PC-9 (cell line): ENCODE measurements around the gene USP36. TPM values are rescaled to one million over a fixed set of nuclear protein-coding genes. Genes with fewer than 3 reads are reported as not detected.

Experiments
- BruUV-seq: library from RNA; stranded (reverse); fragments of 400-500 nt; replicated peaks from 2 replicates; lab custom pipeline; 2021; lab: Mats Ljungman, UMichigan
- CTCF ChIA-PET: fragments of 300-600 bp; sonication (Branson Sonifier 250); formaldehyde crosslinking; loops from one replicate; lab custom pipeline; 2022; ENCODE audit warnings: antibody characterized with exemption; lab: Charles Lee
- POLR2A ChIA-PET: fragments of 300-600 bp; sonication (Branson Sonifier 250); formaldehyde crosslinking; loops from one replicate; lab custom pipeline; 2022; ENCODE audit warnings: antibody characterized with exemption; ENCODE audit not compliant: unreplicated experiment; lab: Charles Lee
- DNase-seq, 2 experiments: peaks; one replicate each; pipeline versions ENCODE4 v3.0.0 to v3.0.0-alpha.2; 2015 to 2022; ENCODE audit warnings: mixed read lengths in 1 of 2
- H2AFZ ChIP-seq: fragments of 200-600 bp; sonication (generic); 2 replicates; pipeline ENCODE4 v1.8.1; 2017; ENCODE audit warnings: antibody characterized with exemption
- H3F3A ChIP-seq: fragments of 200-600 bp; sonication (generic); 2 replicates; pipeline ENCODE4 v1.8.1; 2017; ENCODE audit warnings: antibody characterized with exemption, mild to moderate bottlenecking, low read depth; ENCODE audit not compliant: insufficient read depth
- H3K27ac ChIP-seq: fragments of 200-600 bp; sonication (generic); 2 replicates; pipeline ENCODE4 v1.6.1; 2016; ENCODE audit warnings: mixed run types
- H3K27me3 ChIP-seq: fragments of 200-600 bp; sonication (generic); 2 replicates; pipeline ENCODE4 v1.6.1; 2016; ENCODE audit warnings: low read depth, mixed run types; ENCODE audit not compliant: insufficient read depth
- H3K36me3 ChIP-seq: fragments of 200-600 bp; sonication (generic); 2 replicates; pipeline ENCODE4 v1.6.1; 2016; ENCODE audit warnings: low read depth, mixed run types
- H3K4me1 ChIP-seq: fragments of 200-600 bp; sonication (generic); replicated peaks from 2 replicates; pipeline ENCODE4 v1.6.1; 2016; ENCODE audit warnings: mixed run types; ENCODE audit not compliant: insufficient read depth
- H3K4me2 ChIP-seq: fragments of 200-600 bp; sonication (generic); 2 replicates; pipeline ENCODE4 v1.6.1; 2017; ENCODE audit warnings: mixed run types
- H3K4me3 ChIP-seq: fragments of 200-600 bp; sonication (generic); 2 replicates; pipeline ENCODE4 v1.6.1; 2016; ENCODE audit warnings: mixed run types
- H3K79me2 ChIP-seq: fragments of 200-600 bp; sonication (generic); 2 replicates; pipeline ENCODE4 v1.6.1; 2017; ENCODE audit warnings: low read depth, mixed run types
- H3K9me2 ChIP-seq: fragments of 200-600 bp; sonication (generic); 2 replicates; pipeline ENCODE4 v1.8.1; 2017; ENCODE audit warnings: mild to moderate bottlenecking; ENCODE audit not compliant: insufficient read depth
- H3K9me3 ChIP-seq: fragments of 200-600 bp; sonication (generic); 2 replicates; pipeline ENCODE4 v1.8.1; 2016; ENCODE audit warnings: low read depth; ENCODE audit not compliant: insufficient read depth
- H4K20me1 ChIP-seq: fragments of 200-600 bp; sonication (generic); 2 replicates; pipeline ENCODE4 v1.8.1; 2017; ENCODE audit not compliant: insufficient read depth
- EZH2 ChIP-seq: fragments of 200-600 bp; sonication (generic); IDR thresholded peaks from 2 replicates; pipeline ENCODE4 v1.8.0; 2017; ENCODE audit warnings: antibody characterized with exemption, low read depth
- intact Hi-C: fragments of 100-400 bp; cut with micrococcal nuclease; formaldehyde crosslinking; loops from one replicate; pipeline ENCODE4 v1.10.0; 2022; ENCODE audit not compliant: unreplicated experiment
- total RNA-seq: library from RNA; stranded (reverse); gene quantifications from 2 replicates; pipeline ENCODE4 v1.2.3, GENCODE V29; 2021
- TF ChIP-seq, protein P1 (sequence below): fragments of 200-600 bp; sonication (generic); conservative IDR thresholded peaks from 2 replicates; pipeline ENCODE4 v1.6.1; 2017; ENCODE audit warnings: mixed run types, antibody characterized with exemption, mild to moderate bottlenecking, moderate library complexity

USP36 gene
- total RNA-seq, 1 experiment from 2014 or later = 46.2 TPM

DNA sequence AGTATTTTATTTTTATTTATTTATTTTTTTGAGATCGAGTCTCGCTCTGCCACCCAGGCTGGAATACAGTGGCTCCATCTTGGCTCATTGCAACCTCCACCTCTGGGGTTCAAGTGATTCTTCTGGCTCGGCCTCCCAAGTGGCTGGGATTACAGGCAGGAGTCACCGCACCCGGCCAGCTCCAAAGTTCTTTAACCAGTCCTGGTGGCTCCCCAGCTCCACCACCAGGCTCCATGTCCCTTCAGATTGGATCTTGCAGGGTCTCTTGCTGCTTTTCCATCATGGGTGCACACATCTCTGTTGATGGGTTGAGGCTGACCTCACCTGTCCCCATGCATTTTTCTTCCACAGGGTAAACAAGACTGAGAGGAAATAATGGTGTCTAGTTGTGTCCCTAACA lies 8.4 kb upstream of the USP36 start:
- Histone ChIP-seq H3K27ac (no peak overlapping the region), H3F3A (no peaks in the 10 kb centered on the region), H3K36me3 (no peaks in the 10 kb centered on the region), H3K4me2 (no peak overlapping the region), H3K27me3 (no peaks in the 10 kb centered on the region), H4K20me1 (no peaks in the 10 kb centered on the region), H3K4me3 (no peak overlapping the region), H3K9me3 (no peaks in the 10 kb centered on the region), H3K79me2 (no peaks in the 10 kb centered on the region), H3K4me1 (no peaks in the 10 kb centered on the region), H3K9me2 (no peaks in the 10 kb centered on the region), H2AFZ (no peak overlapping the region)
- TF ChIP-seq, protein P1, sequence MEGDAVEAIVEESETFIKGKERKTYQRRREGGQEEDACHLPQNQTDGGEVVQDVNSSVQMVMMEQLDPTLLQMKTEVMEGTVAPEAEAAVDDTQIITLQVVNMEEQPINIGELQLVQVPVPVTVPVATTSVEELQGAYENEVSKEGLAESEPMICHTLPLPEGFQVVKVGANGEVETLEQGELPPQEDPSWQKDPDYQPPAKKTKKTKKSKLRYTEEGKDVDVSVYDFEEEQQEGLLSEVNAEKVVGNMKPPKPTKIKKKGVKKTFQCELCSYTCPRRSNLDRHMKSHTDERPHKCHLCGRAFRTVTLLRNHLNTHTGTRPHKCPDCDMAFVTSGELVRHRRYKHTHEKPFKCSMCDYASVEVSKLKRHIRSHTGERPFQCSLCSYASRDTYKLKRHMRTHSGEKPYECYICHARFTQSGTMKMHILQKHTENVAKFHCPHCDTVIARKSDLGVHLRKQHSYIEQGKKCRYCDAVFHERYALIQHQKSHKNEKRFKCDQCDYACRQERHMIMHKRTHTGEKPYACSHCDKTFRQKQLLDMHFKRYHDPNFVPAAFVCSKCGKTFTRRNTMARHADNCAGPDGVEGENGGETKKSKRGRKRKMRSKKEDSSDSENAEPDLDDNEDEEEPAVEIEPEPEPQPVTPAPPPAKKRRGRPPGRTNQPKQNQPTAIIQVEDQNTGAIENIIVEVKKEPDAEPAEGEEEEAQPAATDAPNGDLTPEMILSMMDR = no peak
- DNase-seq = no peak
- intact Hi-C loops = no loop called here
- CTCF ChIA-PET = interaction anchor here (0.7 kb wide), 1 partner anchor 402 kb away, joined by 3 read pairs; no protein-coding TSS in a partner anchor
- no TSS peak for BruUV-seq
- POLR2A ChIA-PET = interaction anchor here (0.7 kb wide), 1 partner anchor 106 kb away, joined by 8 read pairs; no protein-coding TSS in a partner anchor

DNA sequence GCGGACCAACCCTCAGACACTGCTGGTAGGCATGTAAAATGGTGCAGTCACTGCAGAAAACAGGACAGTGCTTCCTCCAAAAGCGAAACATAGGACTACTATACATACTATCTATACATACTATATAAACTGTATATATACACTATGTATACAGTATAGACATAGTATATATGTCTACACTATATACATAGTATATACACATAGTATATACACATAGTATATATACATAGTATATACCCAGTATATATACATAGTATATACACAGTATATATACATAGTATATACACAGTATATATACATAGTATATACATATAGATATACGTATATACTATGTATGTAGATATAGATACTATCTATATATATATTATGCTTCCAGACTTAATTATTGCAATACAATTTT lies 6.4 kb upstream of the USP36 start:
- ChIA-PET POLR2A (no interaction called here), CTCF (no interaction called here)
- Histone ChIP-seq H3K9me2 (no peaks in the 10 kb centered on the region), H3K27me3 (no peaks in the 10 kb centered on the region), H3F3A (peaks cover 5% of the 10 kb centered on the region; the same call in 1 of the 2 replicates), H3K4me2 (no peak overlapping the region), H3K79me2 (no peaks in the 10 kb centered on the region), H3K36me3 (no peaks in the 10 kb centered on the region), H4K20me1 (no peaks in the 10 kb centered on the region), H3K9me3 (no peaks in the 10 kb centered on the region), H3K4me3 (no peak overlapping the region), H3K27ac (no peak overlapping the region), H2AFZ (no peak overlapping the region), H3K4me1 (no peaks in the 10 kb centered on the region)
- BruUV-seq = no TSS peak
- no peak for DNase-seq
- intact Hi-C loops = no loop called here
- TF ChIP-seq, protein P1 = no peak

DNA sequence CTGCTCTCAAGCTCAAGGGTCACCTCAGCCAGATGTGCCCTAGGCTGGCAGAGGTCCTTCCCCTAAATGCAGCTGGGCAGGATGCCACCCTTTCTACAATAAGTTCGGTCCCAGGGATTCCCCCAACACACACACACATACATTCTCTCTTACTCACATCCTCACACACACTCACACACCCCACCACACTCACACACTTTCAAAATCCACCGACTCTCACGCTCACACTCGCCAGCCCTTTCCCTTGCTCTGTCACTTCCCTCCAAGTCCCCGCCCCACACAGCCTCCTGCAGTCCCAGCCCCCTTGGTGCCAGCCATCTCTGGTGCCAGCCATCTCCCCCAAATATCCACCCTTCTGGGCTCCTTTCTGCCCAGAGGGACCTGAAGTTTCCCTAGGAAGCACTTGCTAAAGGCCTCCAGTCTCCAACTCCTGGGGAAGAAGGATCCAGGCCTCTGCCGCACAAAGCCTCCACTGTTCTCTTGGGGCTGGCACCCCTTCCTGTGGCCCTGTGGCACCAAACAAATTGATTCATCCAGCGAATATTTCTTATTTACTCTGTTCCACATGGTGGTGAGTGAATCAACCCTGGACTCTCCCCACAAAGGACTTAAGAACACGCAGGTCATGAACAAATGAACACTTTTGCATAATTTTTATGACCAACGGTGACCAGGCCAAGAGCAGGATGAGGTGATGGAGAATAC lies 3.8 kb upstream of the USP36 start:
- H3K36me3 ChIP-seq = no peaks in the 10 kb centered on the region
- H3K9me2 ChIP-seq = no peaks in the 10 kb centered on the region
- TF ChIP-seq, protein P1 = no peak
- TF ChIP-seq EZH2 = no peak
- H3K4me2 ChIP-seq = no peak overlapping the region
- no peaks in the 10 kb centered on the region for H4K20me1 ChIP-seq
- POLR2A ChIA-PET = no interaction called here
- no peak overlapping the region for H3K27ac ChIP-seq
- peaks cover 5% of the 10 kb centered on the region; the same call in 1 of the 2 replicates for H3F3A ChIP-seq
- intact Hi-C loops = no loop called here
- CTCF ChIA-PET = no interaction called here
- H3K9me3 ChIP-seq = no peaks in the 10 kb centered on the region
- H3K4me3 ChIP-seq = no peak overlapping the region
- BruUV-seq = no TSS peak
- peaks cover 6% of the 10 kb centered on the region for H3K4me1 ChIP-seq
- no peak for DNase-seq
- H3K27me3 ChIP-seq = no peaks in the 10 kb centered on the region
- peaks cover 15% of the 10 kb centered on the region for H3K79me2 ChIP-seq
- no peak overlapping the region for H2AFZ ChIP-seq
